HG03139 (cell line): ENCODE data around the gene BGN.

Experiments used
- ATAC-seq: cut with Tn5 transposase; IDR thresholded peaks from one replicate; pipeline ENCODE4 v1.9.1; 2021; ENCODE audit not compliant: unreplicated experiment

The BGN gene

DNA sequence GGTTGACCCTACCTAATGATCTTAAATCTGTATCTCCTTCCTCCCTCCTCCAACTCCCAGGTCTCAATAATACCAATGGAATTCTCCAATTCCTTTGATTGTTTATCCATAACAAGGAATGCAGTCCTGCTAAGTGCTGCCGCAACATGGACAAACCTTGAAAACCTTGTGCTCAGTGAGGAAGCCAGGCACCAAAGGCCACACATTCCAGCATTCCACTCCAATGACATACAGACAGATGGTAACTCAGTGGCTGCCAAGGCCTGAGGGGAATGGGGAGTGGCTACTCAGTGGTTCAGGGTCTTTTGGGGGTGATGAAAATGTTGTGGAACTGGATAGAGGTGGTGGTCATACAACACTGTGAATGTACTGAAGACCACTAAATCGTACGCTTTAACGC, 34.8 kb upstream of the BGN start:
- ATAC-seq = no peak

DNA sequence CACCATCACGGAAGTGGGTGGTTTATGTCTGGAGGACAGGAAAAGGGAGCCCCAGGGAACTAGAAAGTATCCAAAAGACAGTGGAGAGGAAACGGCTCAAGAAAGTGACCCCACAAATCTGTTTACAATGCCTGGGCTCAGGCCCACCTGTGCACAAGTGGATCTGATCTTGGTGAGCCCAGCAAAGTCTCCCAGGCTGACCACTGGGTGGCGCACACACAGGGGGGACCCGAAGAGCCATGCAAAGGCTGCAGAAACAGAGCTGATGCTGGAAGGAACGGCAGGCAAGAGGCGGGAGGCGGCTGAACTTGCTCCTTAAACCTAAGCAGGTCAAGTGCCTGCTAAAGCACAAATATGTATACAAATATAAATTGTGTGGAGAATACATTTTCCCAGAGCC, 34.0 kb upstream of the BGN start:
- ATAC-seq = no peak

DNA sequence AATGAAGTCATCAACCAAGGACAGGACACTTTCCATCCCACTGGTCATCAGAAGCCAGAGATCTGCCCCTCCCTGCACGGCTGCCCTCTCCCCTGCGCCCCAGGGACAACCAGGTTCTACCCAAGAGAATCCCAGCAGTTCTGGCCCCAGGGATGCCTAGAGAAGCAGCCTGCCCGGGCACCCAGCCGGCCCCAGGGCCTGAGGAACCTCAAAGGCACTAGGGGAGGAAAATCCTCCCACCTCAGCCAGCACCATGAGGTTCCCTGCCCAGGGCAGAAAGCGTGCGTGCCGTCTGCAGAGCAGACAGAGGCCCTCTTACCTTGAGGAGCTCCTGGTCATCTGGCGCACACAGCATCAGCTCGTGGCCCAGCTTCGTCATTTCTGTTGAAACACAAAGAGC, 32.5 kb upstream of the BGN start:
- ATAC-seq = no peak

DNA sequence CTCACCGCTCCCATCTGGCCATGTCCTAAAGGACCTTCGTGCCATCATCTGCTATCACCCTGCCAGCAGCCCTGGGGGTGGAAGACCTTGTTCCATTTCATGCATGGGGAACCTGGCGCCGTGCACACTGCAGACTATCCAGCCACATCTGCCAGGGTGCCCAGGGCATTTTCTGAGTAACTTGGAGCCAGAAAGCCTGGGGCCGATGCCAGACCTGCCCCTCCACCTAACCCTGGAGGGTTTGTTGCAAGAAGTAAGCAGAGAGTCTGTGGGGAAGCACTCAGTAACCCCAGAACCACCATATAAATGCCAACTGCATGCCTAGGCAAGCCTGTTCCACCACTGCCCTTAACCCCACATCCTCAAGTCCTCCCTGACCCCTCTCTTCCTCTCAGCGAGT, 31.7 kb upstream of the BGN start:
- no peak for ATAC-seq

DNA sequence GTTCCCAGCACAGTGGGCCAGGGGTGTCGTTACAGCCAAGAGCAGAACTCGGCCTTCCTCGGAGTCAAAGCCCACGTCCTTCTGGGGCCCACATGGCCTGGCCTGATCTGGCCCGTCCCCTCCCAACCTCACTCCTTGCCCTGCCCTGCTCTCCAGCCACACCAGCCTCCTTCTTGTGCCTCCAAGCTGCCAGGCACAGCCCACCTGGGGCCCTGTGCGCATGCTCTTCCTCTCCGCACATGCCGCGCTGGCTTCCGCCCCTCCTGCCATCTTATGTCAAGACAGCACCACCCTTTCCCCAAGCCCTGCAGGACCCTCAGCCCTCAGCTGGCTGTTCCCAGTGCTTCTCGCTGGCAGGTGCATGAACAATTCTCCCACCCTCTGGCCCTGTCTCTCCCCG, 31.2 kb upstream of the BGN start:
- no peak for ATAC-seq

DNA sequence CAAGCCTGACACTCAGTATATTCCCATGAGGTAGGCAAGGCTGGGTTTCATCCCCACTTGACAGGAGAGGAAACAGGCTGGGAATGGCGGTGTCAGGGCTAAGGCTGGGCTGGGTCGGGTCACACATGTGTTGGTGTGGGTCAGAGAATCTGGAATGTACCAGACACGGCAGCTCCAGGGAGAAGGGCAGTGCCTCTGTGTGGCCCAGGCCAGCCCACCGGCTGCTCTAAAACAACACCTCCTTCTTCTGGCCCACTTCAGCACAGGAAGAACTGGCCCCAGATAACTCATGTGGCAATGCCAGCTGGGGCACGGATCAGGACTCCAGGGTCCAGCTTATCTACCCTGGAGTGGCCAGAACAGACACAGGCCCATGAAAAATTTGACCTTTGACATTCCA, 30.7 kb upstream of the BGN start:
- ATAC-seq = no peak

DNA sequence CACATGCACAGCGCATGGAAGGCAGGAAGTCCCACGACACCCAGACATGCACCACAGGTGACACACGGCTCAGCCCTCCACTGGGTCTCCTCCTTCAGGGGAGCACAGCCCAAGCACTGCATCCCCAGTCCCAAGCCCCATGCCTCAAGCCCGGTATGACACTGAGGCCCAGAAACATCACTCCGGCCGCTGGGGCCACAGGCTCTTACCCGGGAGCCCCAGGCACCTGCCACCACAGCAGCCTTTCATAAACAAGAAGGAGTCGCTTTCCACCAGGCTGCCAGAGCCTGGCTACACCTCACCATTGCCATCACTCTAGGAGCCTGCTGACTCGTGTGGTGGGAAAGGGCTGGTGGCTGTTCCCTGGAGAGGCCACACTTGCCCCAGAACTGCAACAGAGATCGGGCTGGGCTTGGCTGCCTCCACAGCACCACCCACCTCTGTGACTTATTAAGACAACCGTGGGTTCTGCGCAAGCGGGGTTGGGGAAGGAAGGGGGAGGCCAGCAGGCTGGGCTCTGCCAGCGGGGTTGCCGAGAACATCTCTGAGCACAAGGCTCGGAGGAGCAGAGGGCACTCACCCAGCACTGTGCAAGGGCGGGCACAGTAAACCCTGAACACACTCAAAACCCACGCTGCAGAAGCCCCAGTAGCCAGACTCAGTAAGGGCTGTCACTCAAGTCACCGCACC, 28.9 kb upstream of the BGN start:
- no peak for ATAC-seq

DNA sequence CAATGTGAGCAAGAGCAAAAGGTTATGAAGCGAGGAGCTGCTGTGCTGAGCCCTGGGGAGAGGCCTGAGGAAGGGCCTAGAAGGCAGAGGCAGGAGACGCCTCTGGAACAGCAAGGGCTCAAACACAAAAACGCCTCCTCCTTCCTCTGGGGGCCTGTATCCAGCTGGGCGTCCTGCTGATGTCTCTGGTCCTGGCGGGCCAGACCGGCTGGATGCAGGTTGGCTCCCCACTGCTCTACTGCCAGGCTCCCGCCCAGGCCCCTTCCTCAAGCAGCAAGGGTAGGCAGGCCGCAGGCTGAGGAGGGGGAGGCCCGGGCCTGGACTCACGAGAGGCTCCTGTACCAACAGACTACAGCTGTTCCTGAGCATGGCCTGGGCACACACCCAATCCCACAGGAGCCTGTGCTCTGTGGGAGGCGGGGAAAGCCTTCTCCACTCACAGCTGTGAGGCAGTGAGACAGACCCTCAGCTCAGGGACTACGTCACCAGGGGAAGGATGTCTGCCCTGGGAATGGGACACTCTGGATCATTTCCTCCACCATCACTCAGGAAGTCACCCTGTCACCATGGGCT, 26.7 kb upstream of the BGN start:
- no peak for ATAC-seq

DNA sequence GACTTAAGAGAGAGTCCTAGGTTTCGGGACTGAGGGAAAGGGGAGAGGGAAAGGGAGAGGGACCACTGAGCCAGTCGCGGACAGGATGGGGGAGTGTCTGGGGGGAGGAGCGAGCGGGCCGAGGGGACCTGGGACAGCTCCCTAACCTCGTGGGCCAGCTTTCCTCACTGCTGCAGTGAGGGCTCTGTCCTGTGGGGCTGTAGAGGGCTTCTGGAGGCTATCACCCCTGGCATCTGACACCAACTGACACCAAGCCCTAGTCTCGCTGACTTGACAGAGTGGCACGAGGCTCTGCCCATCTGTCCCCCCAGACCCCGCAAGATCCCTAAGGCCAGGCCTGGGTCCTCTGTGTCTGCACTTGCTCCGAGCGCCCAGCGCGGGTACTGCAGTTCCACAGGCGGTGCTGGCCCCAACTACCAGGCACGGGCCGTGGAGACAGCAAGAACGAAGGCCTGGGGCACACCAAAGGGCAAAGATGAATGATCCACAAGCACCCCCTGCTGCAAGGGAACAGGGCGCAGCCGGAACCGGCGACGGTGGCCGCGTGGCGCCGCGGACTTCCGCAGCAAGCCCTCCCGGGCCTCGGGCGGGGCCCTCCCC, 24.9 kb upstream of the BGN start:
- ATAC-seq = peak; percentile 33

DNA sequence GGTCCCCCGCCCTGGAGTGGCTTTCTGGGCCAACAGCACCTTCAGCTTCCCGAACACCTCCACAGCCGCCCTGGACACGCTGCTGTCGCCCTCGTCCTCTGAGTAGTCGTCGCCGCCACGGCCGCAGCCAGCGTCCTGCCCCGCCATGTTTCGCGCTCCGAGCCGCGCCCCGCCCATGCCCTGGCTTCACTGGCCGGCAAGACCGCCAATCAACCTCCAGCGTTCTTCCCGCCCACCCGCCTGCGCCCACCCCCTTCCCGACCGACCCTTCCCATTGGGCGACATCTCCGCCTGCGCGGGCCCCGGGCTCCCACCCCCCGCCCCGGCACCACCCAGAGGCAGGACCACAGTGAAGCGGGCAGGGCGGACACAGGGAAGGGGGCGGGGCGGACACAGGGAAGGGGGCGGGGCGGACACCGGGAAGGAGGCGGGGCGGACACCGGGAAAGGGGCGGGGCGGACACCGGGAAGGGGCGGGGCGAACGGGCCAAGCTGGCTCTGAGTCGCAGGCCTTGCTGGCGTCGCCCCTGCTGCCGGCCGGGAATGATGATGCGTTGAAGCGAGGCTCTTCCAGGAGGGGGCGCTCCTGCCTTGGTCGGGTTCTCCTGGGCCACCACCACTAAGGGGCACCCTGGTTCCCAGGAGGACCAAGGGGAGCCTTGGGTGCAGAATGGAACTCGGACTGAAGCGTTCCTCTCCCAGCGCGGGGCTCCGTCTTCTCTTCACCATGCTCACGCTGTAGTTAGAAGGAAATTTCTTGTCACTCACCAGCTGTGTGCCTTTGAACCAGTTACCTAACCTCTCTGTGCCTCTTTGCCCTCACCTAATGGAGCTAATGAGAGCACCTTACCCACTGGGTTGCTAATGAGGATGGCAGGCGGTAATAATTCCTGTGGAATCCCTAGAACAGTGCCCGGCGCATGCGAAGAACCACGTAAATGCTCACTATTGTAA, 24.1 kb upstream of the BGN start, which contains the start of gene HAUS7:
Gene HAUS7, minus strand, starts transcription at position 166 of the 953 bp plus-strand sequence. Its CDS starts 19 bp downstream, at position 147.
- ATAC-seq = peak; percentile 82

DNA sequence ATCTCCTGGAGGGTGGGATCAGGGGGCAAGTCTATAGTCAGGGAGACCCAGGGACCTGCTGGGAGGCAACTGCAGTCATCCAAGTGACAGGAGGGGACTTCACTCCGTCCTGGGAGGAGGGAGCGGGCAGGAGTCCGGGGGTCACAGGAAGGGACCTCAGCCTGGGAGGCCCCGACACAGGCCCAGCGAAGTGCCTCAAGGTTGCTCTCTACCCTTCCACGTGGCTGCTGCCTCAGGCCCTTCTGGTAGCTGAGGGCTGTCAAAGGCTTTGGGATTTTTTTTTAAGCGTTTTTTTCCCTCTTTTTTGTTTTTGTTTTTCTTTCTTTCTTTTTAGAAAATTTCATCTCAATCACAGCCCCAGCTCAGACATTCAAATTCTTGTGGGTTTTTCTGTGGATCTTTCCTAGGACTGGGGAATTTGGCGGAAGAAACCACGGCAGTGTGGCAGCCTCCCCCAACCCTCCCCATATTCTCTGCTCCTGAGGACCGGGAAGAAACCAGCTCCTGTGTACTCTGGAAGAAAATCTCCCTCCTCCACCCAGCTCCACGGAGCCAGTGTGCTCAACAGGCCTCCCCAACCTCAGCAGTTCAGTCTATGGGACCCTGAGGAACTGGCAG, 23.0 kb upstream of the BGN start:
- ATAC-seq = no peak

DNA sequence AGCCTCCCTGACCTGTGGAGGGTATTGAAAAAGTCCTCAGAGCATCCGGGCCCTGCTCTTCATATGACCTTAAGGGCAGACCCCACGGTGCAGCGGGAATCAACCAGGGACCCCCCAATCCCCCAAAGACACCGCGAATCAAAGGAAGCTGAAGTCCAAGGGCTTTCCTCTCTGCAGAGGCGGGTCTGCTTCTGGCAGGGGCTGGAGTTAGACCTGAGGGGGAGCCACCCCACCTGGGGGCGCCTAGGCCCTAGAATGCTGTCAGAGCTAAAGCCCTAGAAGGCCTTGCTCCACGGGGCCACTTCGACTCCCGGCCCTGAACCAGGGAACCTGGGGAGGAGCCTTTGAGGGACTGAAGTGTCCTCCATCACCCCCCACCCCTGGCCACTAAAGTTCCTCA, 21.7 kb upstream of the BGN start:
- no peak for ATAC-seq

DNA sequence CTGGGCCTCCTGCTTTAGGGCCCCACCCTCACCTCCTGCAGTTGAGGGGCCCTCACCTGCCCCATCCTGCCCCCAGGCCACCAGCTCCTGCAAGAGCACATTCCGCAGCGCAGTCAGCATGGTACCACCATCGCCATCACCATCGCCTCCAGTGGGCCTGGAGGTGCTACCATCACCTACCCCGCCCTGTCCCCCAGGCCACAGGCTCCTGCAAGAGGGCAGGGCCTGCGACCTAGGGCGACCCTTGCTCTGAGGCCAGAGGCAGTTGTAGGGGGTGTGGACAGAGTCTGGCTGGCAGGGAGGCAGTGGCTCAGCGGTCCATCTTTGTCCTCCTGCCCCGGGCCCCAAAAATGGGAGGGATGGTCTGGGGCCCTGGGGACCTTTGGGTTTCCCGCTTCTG, 20.5 kb upstream of the BGN start:
- no peak for ATAC-seq

DNA sequence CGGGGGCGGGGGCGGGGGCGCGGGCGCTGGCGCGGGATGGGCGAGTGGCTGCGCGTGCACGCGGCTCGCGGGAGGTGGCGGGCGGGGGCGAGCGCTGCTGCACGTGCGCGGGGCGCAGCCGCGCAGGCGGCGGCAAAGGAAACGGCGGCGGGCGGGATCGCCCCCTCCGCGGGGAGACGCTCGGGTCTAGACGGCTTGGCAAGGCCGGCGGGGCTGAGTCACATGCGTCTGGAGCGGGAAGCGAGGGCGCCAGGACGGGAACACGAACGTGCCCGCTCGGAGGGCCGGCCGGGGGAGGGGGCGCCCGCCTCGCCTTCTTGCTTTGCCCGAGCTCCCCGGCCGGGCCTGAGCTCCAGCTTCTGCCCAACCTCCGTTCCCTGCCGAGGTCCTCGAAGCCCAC, 20.1 kb upstream of the BGN start:
- ATAC-seq = no peak

DNA sequence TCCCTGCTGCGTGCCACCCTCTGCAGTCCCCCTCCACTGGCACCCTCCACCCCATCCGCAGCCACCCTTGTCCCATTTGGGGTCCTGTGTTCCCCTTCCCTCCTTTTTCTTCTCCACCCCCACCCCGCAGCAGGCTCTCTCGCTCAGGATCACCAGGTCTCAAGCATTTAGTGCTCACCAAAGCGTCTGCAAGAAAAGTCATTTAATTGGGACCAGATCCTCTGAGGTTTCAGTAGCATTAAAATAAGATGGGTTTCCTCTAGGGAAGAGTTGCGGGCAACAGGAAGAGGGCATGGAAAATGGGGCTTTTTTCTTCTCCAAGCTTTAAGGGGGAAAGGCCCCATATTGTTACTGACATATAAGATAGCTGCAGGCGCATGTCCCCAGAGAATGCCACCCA, 19.5 kb upstream of the BGN start:
- no peak for ATAC-seq

DNA sequence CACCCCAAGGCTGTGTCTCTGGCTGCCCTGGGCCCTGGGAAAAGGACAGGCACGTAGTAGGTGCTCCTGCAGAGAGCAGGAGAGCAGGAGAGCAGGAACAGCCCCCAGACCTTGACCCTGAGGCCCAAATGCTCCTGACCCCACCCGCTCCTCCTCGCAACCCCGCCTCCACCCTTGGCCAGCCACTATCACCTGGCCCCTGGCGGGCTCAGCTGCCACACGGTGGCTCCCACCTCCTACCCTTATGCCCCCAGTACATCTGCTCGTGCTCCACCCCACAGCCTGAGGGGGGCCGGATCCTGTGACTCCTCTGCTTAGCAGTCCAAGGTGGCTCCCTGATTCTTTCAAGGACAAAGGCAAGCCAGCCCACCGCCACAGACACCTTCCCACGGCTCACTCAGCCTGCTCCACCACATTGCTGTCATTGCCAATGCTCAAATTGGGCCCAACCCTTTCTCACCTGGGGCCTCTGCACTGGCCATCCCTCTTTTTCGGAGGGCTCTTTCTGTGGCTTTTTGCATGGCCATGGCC, 19.0 kb upstream of the BGN start:
- no peak for ATAC-seq

DNA sequence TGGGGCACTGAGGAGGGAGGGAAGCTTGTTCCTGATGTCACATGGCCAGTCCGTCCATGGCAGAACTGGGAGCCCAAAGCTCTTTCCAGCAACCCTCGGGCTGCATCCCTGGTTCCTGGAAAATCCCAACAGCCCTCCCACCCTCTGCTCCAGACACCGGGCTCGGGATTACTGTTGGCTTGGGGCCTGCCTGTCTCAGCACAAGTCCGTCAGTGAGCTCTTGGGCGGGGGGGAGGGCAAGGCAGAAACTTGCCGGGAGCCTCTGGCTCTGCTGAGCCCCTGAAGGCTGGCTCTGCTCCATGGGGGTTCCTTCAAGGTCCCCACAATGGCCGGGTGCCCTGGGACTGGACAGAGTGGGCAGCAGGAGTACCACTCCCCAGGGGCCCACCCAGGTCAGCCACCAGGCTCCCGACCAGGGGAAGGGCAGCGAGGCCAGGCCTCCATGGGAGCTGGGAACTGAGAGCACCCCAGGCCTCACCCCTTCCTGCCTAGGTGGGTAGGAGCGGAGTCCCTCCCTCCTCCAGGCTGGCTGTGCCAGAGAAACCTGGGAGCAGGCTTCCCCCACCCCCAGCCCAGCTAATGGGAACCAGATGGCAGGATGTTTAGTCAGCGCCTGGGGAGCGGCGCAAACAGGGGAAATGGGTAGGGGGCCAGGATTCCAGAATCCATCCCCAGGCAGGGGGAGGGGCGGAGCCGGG, 18.0 kb upstream of the BGN start:
- ATAC-seq = no peak

DNA sequence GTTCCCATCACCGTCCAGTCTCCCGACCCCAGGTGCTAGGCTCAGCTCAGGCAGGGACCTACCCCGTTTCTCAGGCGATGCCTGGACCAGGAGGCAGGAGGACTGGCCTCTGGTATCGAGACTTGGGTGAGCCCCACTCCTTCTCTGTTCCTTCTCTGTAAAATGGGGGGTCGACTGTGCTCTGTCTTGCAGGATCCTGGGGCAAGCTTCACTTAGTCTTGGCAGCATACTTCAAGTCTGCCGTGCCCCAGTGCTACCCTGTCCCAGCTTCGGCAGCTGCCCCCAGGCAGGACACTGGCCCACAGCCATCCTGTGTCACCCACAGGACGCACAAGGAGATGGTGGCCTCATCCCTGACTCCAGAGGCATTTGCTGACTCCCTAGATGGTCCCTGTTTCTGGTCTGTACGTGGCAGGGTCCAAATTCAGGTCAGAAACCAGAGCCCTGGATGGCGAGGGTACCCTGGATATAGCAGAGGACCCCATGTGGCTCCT, 17.4 kb upstream of the BGN start:
- no peak for ATAC-seq

DNA sequence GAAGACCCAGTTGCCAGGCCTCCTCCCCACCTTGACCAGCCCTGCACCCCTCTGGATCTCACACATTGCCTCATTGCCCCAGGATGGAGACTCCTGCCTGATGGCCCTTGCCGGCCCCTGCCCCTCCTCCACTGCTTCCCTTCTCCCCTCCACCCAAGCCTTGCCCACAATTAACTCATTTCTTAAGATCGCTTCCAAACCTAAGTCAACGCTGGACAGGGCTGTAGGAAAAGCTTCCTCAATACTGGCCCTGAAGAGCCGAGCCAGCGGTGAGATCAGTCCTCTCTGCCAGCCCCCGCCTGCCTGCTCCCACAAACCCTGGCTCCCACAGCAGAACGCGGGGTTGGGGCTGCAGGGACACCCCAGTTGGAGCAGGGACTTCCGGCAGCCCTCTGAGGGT, 16.9 kb upstream of the BGN start:
- ATAC-seq = no peak

DNA sequence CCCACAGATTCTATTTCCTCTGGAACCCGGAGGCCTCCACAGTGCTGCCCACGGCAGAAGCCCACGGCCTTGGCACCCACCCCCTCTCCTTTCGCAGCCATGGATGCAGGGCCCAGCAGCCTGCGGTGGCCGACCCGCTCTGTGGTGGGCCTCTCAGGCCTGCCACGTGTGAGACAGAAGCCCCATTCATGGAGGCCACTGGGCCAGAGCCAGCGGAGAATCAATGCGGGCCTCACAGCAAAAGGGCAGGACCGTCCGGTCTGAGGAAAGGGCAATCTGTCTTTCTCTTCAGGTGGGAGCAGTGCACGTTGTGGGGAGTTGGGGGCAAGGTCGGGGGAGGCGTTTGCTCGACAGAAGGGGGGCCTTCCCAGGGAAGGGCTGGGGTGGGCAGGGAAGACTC, 16.0 kb upstream of the BGN start:
- no peak for ATAC-seq
